ENCODE data around the gene POLE.

The POLE gene

DNA sequence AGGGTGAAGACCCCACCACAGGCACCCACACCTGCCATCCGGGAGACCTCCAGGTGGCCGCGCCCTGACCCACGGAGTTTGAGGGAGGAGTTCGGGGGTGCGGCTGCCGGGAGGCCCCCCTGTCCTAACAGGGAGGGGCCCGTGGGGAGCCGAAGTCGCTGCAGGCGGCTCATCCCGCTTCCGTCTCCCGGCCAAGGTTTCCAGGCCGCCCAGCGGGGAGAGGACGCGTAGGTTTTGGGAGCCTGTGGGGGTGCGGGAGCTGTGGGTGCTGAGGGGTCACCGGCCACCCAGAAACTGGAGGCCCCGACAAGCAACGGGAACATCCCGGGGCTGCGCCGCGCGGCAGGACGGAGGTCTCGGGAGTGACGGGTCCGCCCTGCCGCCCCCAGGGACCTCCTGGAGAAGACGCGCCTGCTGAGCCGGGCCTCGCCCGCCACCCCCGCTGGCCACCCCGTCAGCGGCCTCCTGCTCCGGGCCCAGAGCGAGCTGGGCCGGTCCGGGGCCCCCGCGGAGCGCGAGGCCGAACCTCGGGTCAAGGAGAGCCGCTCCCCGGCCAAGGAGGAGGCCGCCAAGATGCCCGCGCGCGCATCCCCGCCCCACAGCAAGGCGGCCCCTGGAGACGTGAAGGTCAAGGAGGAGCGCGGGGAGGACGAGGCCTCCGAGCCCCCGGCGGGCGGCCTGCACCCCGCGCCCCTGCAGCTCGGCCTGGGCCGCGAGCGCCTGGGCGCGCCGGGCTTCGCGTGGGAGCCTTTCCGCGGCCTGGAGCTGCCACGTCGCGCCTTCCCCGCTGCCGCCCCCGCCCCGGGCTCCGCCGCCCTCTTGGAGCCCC lies 104.3 kb downstream of the POLE start:
- DNase-seq (ENCODE audit: low read depth in 2 of 3, low spot score in 1 of 3): no peak

DNA sequence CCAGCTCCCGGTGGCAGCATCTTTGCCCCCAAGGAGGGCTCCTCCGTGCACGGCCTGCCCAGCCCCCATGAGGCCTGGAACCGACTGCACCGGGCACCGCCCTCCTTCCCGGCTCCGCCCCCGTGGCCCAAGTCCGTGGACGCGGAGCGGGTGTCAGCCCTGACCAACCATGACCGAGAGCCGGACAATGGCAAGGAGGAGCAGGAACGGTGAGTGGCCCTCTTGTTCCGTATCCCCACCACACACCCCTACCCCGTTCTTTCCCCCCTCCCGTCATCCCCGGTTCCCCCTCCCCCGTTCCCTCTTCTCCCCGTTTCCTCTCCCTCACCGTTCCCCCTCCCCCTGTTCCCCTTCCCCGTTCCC lies 105.1 kb downstream of the POLE start:
- DNase-seq (ENCODE audit: low read depth in 2 of 3, low spot score in 1 of 3): no peak

DNA sequence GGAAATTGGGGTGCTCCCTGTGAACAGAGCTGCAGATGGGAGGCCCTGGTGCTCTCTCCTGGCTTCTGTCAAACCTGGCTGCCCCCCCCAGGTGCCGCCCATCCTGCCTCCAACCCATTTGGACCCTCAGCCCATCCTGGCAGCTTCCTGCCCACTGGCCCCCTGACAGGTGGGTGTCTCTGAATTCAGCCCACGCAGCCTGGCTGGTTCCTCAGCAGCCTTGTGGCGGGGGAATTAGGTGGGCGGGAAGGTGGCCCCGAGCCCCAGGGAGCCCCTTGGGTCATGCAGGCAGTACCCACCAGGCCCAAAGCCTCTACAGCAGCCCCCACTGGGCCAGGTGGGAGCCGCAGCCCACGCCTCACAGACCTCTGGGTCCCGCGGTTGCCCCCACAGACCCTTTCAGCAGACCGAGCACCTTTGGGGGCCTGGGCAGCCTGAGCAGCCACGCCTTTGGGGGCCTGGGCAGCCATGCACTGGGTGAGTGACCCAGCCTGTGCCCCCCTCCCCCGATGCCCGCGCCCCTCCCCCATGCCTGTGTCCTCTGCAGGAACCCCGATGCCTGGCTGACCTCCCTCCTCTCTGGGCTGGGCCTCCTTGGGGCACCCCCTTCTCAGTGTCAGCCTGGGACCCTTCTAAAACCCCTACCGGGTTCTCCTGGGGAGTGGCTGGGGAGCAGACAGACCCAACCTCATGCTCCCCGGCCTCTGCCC lies 105.6 kb downstream of the POLE start:
- DNase-seq (ENCODE audit: low read depth in 2 of 3, low spot score in 1 of 3): no peak

GRCh38 chr12:132580701-132581292 lies 106.3 kb downstream of the POLE start:
- no peak for DNase-seq (ENCODE audit: low read depth in 2 of 3, low spot score in 1 of 3)

DNA sequence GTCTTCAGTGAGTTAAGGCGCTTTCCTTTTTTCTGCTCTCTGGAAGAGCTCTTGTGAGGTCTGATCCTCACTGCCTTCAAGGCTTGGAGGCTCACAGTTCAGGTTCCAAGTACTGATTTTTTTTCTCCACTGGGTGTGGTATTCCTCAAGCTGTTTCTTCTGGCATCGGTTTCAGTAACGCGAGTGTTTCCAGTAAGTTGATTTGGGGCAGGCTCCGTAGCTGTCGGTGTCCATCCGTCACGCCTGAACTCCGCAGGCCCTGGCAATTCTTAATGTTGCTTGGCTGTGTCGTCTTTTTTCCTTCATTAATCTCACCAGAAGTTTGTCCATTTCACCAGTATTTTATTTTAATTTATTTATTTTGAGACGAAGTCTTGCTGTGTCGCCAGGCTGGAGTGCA lies 107.4 kb downstream of the POLE start:
- DNase-seq (ENCODE audit: low read depth in 2 of 3, low spot score in 1 of 3): no peak

DNA sequence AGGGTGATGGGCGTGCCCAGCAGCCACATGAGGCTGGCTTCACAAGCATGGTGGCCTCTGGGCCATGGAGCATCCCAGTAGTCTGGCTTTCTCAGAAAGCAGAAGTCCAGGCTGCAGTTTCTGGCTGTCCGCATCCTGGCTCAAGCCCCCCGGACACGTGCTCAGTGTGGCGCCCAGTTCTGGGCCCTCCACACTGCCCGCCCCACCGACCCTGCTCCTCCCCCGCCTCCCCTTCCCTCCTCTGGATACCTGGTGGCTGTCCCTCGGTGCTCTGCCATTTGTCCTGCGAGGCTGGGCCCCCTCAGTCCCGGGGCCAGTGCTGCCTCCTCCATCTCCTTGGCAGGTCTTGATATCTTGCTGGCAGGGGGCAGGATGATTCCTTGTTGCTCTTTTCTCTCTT lies 108.3 kb downstream of the POLE start:
- DNase-seq (ENCODE audit: low read depth in 2 of 3, low spot score in 1 of 3): no peak

- DNase-seq (ENCODE audit: low read depth in 2 of 3, low spot score in 1 of 3): no peak
These were observed 109.0 kb downstream of the POLE start for GRCh38 chr12:132578118-132578517.

- no peak for DNase-seq (ENCODE audit: low read depth in 2 of 3, low spot score in 1 of 3)
These were observed 109.8 kb downstream of the POLE start for GRCh38 chr12:132577191-132577920.

GRCh38 chr12:132576701-132577100 lies 110.4 kb downstream of the POLE start:
- DNase-seq (ENCODE audit: low read depth in 2 of 3, low spot score in 1 of 3): no peak

DNA sequence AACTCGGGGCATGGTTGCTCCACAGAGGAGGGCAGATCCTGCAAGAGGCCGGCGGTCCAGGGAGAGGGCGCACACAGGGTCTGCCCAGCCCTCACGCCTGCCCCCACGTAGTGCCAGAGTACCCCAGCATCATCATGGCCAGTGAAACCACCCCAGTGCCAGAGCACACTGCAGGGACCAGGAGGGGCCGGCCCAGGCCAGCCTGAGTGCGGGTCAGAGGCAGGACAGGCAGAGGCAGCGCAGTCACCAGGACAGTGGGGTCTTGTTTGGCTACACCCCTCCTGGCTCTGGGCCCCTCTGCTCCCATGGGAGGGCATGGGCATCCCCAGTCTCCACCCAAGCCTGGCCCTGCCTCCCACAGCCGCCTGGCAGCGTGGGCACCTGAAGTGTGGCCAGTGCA lies 111.5 kb downstream of the POLE start:
- no peak for DNase-seq (ENCODE audit: low read depth in 2 of 3, low spot score in 1 of 3)

DNA sequence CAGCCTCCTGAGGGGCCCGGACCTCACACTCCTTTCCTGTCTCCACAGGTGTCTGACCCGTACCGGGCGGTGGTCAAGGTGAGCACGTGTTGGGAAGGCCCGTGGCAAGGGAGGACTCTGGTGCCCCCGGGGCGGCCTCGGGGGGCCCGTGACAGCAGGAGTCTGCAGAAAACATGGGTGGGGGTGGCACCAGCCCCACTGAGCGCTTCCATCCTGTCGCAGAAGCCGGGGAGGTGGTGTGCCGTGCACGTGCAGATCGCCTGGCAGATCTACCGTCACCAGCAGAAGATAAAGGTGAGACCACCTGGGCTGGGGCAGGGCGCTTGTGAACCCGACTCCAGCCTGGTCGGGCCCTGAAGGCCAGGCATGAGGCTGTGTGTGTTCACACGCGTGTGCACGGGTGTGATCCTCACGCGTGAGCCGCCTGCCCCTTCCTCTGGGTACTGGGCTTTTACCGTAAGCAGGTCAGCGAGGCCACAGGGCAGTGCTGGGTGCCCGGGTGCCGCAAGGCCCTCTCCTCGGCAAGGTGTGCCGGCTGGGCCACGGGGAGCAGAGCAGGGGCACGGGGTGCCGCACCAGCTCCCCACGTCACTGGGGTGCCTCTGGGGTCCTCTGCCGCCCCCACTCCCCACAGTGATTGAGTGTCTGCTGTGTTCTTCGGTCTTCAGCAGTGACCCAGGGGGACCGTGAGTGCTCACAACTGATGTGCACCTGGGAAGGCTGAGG lies 112.7 kb downstream of the POLE start:
- DNase-seq (ENCODE audit: low read depth in 2 of 3, low spot score in 1 of 3): no peak

All from stimulated activated CD4-positive, alpha-beta T cell treated with anti-CD3 and anti-CD28 coated beads, Interleukin-12 subunit alpha, Interleukin-12 subunit beta, amount 100 ng/mL, for 48 hours (primary cell).